Panc1 (cell line): ENCODE measurements around the gene AFG1L. TPM values are rescaled to one million over a fixed set of nuclear protein-coding genes. Genes with fewer than 3 reads are reported as not detected.

Experiments
- ATAC-seq: fragments of 200-7000 bp; cut with Tn5 transposase; 2 replicates; pipeline ENCODE4 v1.9.1; 2020; ENCODE audit warnings: mild to moderate bottlenecking, moderate library complexity
- BruUV-seq: library from RNA; stranded (reverse); fragments of 400-500 nt; replicated peaks from 2 replicates; lab custom pipeline; 2021; lab: Mats Ljungman, UMichigan
- CTCF ChIA-PET: fragments of 300-600 bp; sonication (Branson Sonifier 250); formaldehyde crosslinking; loops from one replicate; lab custom pipeline; 2022; ENCODE audit warnings: antibody characterized with exemption; lab: Charles Lee
- POLR2A ChIA-PET: fragments of 300-600 bp; sonication (Branson Sonifier 250); formaldehyde crosslinking; loops from one replicate; lab custom pipeline; 2022; ENCODE audit warnings: antibody characterized with exemption; lab: Charles Lee
- DNase-seq: peaks from one replicate; pipeline ENCODE4 v3.0.0-alpha.2; 2010; ENCODE audit warnings: low read depth, low spot score
- H3K27ac ChIP-seq: 2 replicates; pipeline ENCODE4 v1.5.1; 2011; ENCODE audit warnings: mild to moderate bottlenecking, low read length, inconsistent platforms
- H3K27me3 ChIP-seq: fragments of 200-500 bp; sonication (Bioruptor generic); 2 replicates; pipeline ENCODE4 v1.6.0; 2014; ENCODE audit warnings: low read length, inconsistent platforms; ENCODE audit not compliant: control insufficient read depth, insufficient read depth
- H3K36me3 ChIP-seq: fragments of 200-500 bp; sonication (Bioruptor generic); 2 replicates; pipeline ENCODE4 v1.5.1; 2014; ENCODE audit warnings: inconsistent platforms, mild to moderate bottlenecking, low read length, moderate library complexity; ENCODE audit not compliant: control insufficient read depth, insufficient read depth
- H3K4me1 ChIP-seq: 2 replicates; pipeline ENCODE4 v1.5.1; 2011; ENCODE audit warnings: inconsistent platforms, mild to moderate bottlenecking, low read length, moderate library complexity; ENCODE audit not compliant: control insufficient read depth, insufficient read depth
- H3K4me3 ChIP-seq, 2 experiments: 2 replicates each; pipeline ENCODE4 v1.5.1; 2011 to 2012; ENCODE audit warnings: low read depth in 2 of 2, low read length in 2 of 2, mild to moderate bottlenecking in 2 of 2, inconsistent platforms in 1 of 2, moderate library complexity in 1 of 2
- H3K9me3 ChIP-seq: fragments of 200-500 bp; sonication (Bioruptor generic); 2 replicates; pipeline ENCODE4 v1.5.1; 2014; ENCODE audit warnings: low read depth, mild to moderate bottlenecking, inconsistent platforms, low read length, moderate library complexity; ENCODE audit not compliant: control insufficient read depth, insufficient read depth
- CTCF ChIP-seq: fragments of 450-650 bp; IDR thresholded peaks from 2 replicates; pipeline ENCODE4 v1.5.1; 2017; ENCODE audit warnings: mild to moderate bottlenecking
- POLR2AphosphoS5 ChIP-seq: IDR thresholded peaks from 2 replicates; pipeline ENCODE4 v1.6.1; 2012; ENCODE audit warnings: mild to moderate bottlenecking, low read depth, low read length, moderate library complexity
- REST ChIP-seq, 2 experiments: IDR thresholded peaks; 2 replicates each; pipeline ENCODE4 v1.6.1; 2011 to 2012; ENCODE audit warnings: low read depth in 2 of 2, control low read depth in 1 of 2, low read length in 1 of 2, mild to moderate bottlenecking in 1 of 2, moderate library complexity in 1 of 2; ENCODE audit not compliant: insufficient read depth in 1 of 2
- SIN3A ChIP-seq: IDR thresholded peaks from 2 replicates; pipeline ENCODE4 v1.6.1; 2012; ENCODE audit warnings: low read depth, mild to moderate bottlenecking, low read length, moderate library complexity, borderline replicate concordance; ENCODE audit not compliant: insufficient read depth
- TCF7L2 ChIP-seq: IDR thresholded peaks from 2 replicates; pipeline ENCODE4 v1.6.1; 2011; ENCODE audit warnings: mild to moderate bottlenecking, low read depth, low read length, inconsistent platforms
- in situ Hi-C: cut with HindIII; loops from 2 replicates; pipeline ENCODE4 v1.10.0; 2016; ENCODE audit warnings: low sequenced_read_pairs, low pct_unique_long_range_greater_than_20kb
- intact Hi-C: fragments of 100-400 bp; cut with micrococcal nuclease; formaldehyde crosslinking; loops from one replicate; pipeline ENCODE4 v1.10.0; 2022; ENCODE audit not compliant: unreplicated experiment
- total RNA-seq: library from RNA; stranded (reverse); gene quantifications from one replicate; pipeline ENCODE4 v1.2.1, GENCODE V29; 2021; ENCODE audit not compliant: unreplicated experiment

Gene AFG1L
- total RNA-seq, 1 experiment from 2014 or later, result 12.4 TPM

DNA sequence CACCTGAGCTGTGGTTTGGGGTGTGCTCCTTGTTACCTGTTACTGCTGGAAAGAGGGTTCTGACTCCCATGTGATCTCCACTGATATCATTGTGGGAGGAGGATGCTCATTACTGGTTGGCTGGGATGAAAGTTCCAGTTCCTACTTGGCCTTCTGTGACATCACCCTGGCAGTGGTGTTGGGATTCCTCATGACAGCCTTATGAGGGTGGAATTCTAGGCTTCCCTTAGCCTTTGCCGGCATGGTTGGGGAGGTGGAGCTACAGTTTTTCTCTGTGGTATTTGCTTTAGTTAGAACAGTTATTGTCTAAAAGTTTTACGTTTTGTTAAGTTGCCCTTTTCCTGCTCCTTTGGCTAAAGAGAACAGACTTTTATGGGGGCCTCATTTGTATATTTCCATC is 112.1 kb downstream of the AFG1L start:
- ATAC-seq, result no peak
- BruUV-seq, result no TSS peak

GRCh38 chr6:108407904-108408827 is 113.3 kb downstream of the AFG1L start:
- H3K4me3 ChIP-seq, result no peak overlapping the region
- H3K9me3 ChIP-seq, result peaks cover 5% of the 10 kb centered on the region
- CTCF ChIA-PET, result no interaction called here
- in situ Hi-C loops, result no loop called here
- BruUV-seq, result no TSS peak
- ATAC-seq (no peak), DNase-seq (no peak)
- no peak for TF ChIP-seq SIN3A
- TF ChIP-seq POLR2AphosphoS5, result no peak
- no peak for TF ChIP-seq REST (IDR thresholded peaks at IDR 0.05; ENCODE audit: insufficient read depth in 1 of 2, low read depth in 2 of 2, low read length in 1 of 2)
- no peak for TF ChIP-seq CTCF
- no peak for TF ChIP-seq TCF7L2
- intact Hi-C loops, result no loop called here
- no peaks in the 10 kb centered on the region for H3K27me3 ChIP-seq
- no peak overlapping the region for H3K27ac ChIP-seq
- H3K36me3 ChIP-seq, result no peaks in the 10 kb centered on the region
- POLR2A ChIA-PET, result no interaction called here
- no peaks in the 10 kb centered on the region for H3K4me1 ChIP-seq

More for the DNA sequence above, 112.1 kb downstream of the AFG1L start:
- in situ Hi-C loops (no loop called here), intact Hi-C loops (no loop called here)
- Histone ChIP-seq H3K4me3 (no peak overlapping the region), H3K27ac (no peak overlapping the region), H3K9me3 (peaks cover 5% of the 10 kb centered on the region), H3K27me3 (no peaks in the 10 kb centered on the region), H3K4me1 (no peaks in the 10 kb centered on the region), H3K36me3 (no peaks in the 10 kb centered on the region)
- POLR2A ChIA-PET, result no interaction called here
- no peak for DNase-seq
- CTCF ChIA-PET, result no interaction called here
- TF ChIP-seq CTCF (no peak), REST (IDR thresholded peaks at IDR 0.05; ENCODE audit: insufficient read depth in 1 of 2, low read depth in 2 of 2, low read length in 1 of 2) (no peak), POLR2AphosphoS5 (no peak)
